OCI-LY7 (cell line): Measurements from ENCODE around the gene CLSTN1. TPM values are rescaled to one million over a fixed set of nuclear protein-coding genes. Genes with fewer than 3 reads are reported as not detected.

Source experiments
- BruUV-seq: library from RNA; stranded (reverse); fragments of 400-500 nt; replicated peaks from 2 replicates; lab custom pipeline; 2021; lab: Mats Ljungman, UMichigan
- CTCF ChIA-PET: fragments of 300-600 bp; sonication (Branson Sonifier 250); formaldehyde crosslinking; loops from one replicate; lab custom pipeline; 2022; ENCODE audit warnings: antibody characterized with exemption; ENCODE audit not compliant: unreplicated experiment; lab: Charles Lee
- POLR2A ChIA-PET: fragments of 300-600 bp; sonication (Branson Sonifier 250); formaldehyde crosslinking; loops from one replicate; lab custom pipeline; 2022; ENCODE audit warnings: antibody characterized with exemption; lab: Charles Lee
- DNase-seq: peaks from one replicate; pipeline ENCODE4 v3.0.0-alpha.2; 2015; ENCODE audit warnings: low spot score
- H2AFZ ChIP-seq: fragments of 200-600 bp; sonication (generic), shearing (Covaris generic); 2 replicates; pipeline ENCODE4 v1.6.1; 2014; ENCODE audit warnings: mild to moderate bottlenecking, antibody characterized with exemption, low read length, moderate library complexity
- H3K27ac ChIP-seq: fragments of 200-600 bp; sonication (generic); 2 replicates; pipeline ENCODE4 v1.5.1; 2014; ENCODE audit warnings: mixed run types, low read depth, mild to moderate bottlenecking, moderate library complexity, low read length, inconsistent platforms; ENCODE audit not compliant: poor library complexity, severe bottlenecking
- H3K36me3 ChIP-seq: fragments of 200-600 bp; sonication (generic); 2 replicates; pipeline ENCODE4 v1.6.1; 2014; ENCODE audit warnings: mild to moderate bottlenecking, antibody characterized with exemption, low read length, moderate library complexity, mixed read lengths; ENCODE audit not compliant: insufficient read depth
- H3K4me1 ChIP-seq: fragments of 200-600 bp; sonication (generic); 2 replicates; pipeline ENCODE4 v1.5.1; 2014; ENCODE audit warnings: mild to moderate bottlenecking, low read length; ENCODE audit not compliant: insufficient read depth, poor library complexity, severe bottlenecking
- H3K4me2 ChIP-seq: fragments of 200-600 bp; sonication (generic); 2 replicates; pipeline ENCODE4 v1.6.1; 2014; ENCODE audit warnings: mild to moderate bottlenecking, low read length
- H3K4me3 ChIP-seq: fragments of 200-600 bp; sonication (generic); 2 replicates; pipeline ENCODE4 v1.5.1; 2014; ENCODE audit warnings: mild to moderate bottlenecking, low read depth, low read length; ENCODE audit not compliant: poor library complexity, severe bottlenecking
- H3K79me2 ChIP-seq: fragments of 200-600 bp; sonication (generic); 2 replicates; pipeline ENCODE4 v1.6.1; 2016; ENCODE audit warnings: low read depth, mild to moderate bottlenecking, low read length, moderate library complexity, mixed read lengths; ENCODE audit not compliant: insufficient read depth
- H3K9me2 ChIP-seq: fragments of 200-600 bp; sonication (generic); 2 replicates; pipeline ENCODE4 v1.6.1; 2016; ENCODE audit warnings: mild to moderate bottlenecking, low read length, mixed read lengths; ENCODE audit not compliant: insufficient read depth
- H3K9me3 ChIP-seq: fragments of 200-600 bp; sonication (generic); 2 replicates; pipeline ENCODE4 v1.6.1; 2014; ENCODE audit warnings: mild to moderate bottlenecking, mixed run types, low read length, mixed read lengths
- H4K20me1 ChIP-seq: fragments of 200-600 bp; sonication (generic); 2 replicates; pipeline ENCODE4 v1.6.1; 2014; ENCODE audit warnings: mild to moderate bottlenecking, antibody characterized with exemption, low read length, moderate library complexity, mixed read lengths; ENCODE audit not compliant: insufficient read depth
- CTCF ChIP-seq: fragments of 200-600 bp; sonication (generic); conservative IDR thresholded peaks from 2 replicates; pipeline ENCODE4 v1.5.1; 2014; ENCODE audit warnings: mild to moderate bottlenecking, antibody characterized with exemption, low read length, moderate library complexity, mixed read lengths
- EZH2phosphoT487 ChIP-seq: fragments of 200-600 bp; sonication (generic); IDR thresholded peaks from 2 replicates; pipeline ENCODE4 v1.6.1; 2018; ENCODE audit warnings: low read depth, borderline replicate concordance, mild to moderate bottlenecking, mixed run types, antibody characterized with exemption, low read length, moderate library complexity, mixed read lengths
- intact Hi-C: fragments of 100-400 bp; cut with micrococcal nuclease; formaldehyde crosslinking; loops from one replicate; pipeline ENCODE4 v1.10.0; 2022; ENCODE audit not compliant: unreplicated experiment
- total RNA-seq, 2 experiments: library from RNA; depleted of rRNA in 1 of 2; stranded (reverse); fragments of >200 nt in 1 of 2; shearing (Covaris generic) in 1 of 2; gene quantifications; 2 replicates each; pipeline ENCODE4 v1.2.3, GENCODE V29; 2014 to 2022

The CLSTN1 gene
- total RNA-seq, 2 experiments from 2014 or later, result 58.6 to 124 TPM

- POLR2A ChIA-PET, result interaction anchor here (1.2 to 1.4 kb wide), 2 partner anchors 10 to 14 kb away, joined by 3 to 4 read pairs; no protein-coding TSS in a partner anchor
- H3K4me1 ChIP-seq, result peaks cover 29% of the 10 kb centered on the region
- peak overlapping the region; percentile 38; the same call in 1 of the 2 replicates for H2AFZ ChIP-seq
Measured at GRCh38 chr1:9689011-9689706, 134.6 kb downstream of the CLSTN1 start.

GRCh38 chr1:9688599-9688998, 135.2 kb downstream of the CLSTN1 start:
- Histone ChIP-seq H3K4me3 (peak overlapping the region; percentile 66), H4K20me1 (no peaks in the 10 kb centered on the region), H3K4me2 (peak overlapping the region; percentile 79), H2AFZ (peak overlapping the region; percentile 38; the same call in 1 of the 2 replicates), H3K9me2 (no peaks in the 10 kb centered on the region), H3K27ac (no peak overlapping the region), H3K36me3 (no peaks in the 10 kb centered on the region), H3K79me2 (no peaks in the 10 kb centered on the region), H3K9me3 (no peaks in the 10 kb centered on the region), H3K4me1 (peaks cover 29% of the 10 kb centered on the region)
- DNase-seq, result no peak
- CTCF ChIA-PET, result no interaction called here
- POLR2A ChIA-PET, result interaction anchor here (0.7 to 1.4 kb wide), 3 partner anchors 10 to 59 kb away, joined by 3 to 4 read pairs (median 3); no protein-coding TSS in a partner anchor
- no TSS peak for BruUV-seq
- TF ChIP-seq CTCF (no peak), EZH2phosphoT487 (no peak)
- intact Hi-C loops, result no loop called here

More at GRCh38 chr1:9689011-9689706, 134.6 kb downstream of the CLSTN1 start:
- intact Hi-C loops, result no loop called here
- H3K79me2 ChIP-seq, result no peaks in the 10 kb centered on the region
- no peaks in the 10 kb centered on the region for H3K9me3 ChIP-seq
- no peaks in the 10 kb centered on the region for H3K9me2 ChIP-seq
- DNase-seq, result peak; percentile 85
- TF ChIP-seq EZH2phosphoT487 (no peak), CTCF (no peak)
- no peaks in the 10 kb centered on the region for H4K20me1 ChIP-seq
- CTCF ChIA-PET, result no interaction called here
- BruUV-seq, result no TSS peak
- peak overlapping the region; percentile 79 for H3K4me2 ChIP-seq
- H3K36me3 ChIP-seq, result no peaks in the 10 kb centered on the region
- no peak overlapping the region for H3K27ac ChIP-seq
- peak overlapping the region; percentile 66 for H3K4me3 ChIP-seq
